Brain microvascular endothelial cell (primary cell): ENCODE results near the gene DBH.

Experiments used
- DNase-seq: peaks from one replicate; pipeline ENCODE4 v3.0.0-alpha.2; 2020
- H3K27ac ChIP-seq: fragments of 250-450 bp; sonication (Bioruptor Pico); 2 replicates; pipeline ENCODE4 v1.5.1; 2020; ENCODE audit warnings: mild to moderate bottlenecking, moderate library complexity
- H3K27me3 ChIP-seq: fragments of 250-450 bp; sonication (Bioruptor Pico); replicated peaks from 2 replicates; pipeline ENCODE4 v1.5.1; 2020; ENCODE audit warnings: mild to moderate bottlenecking
- H3K36me3 ChIP-seq: fragments of 250-450 bp; sonication (Bioruptor Pico); replicated peaks from 2 replicates; pipeline ENCODE4 v1.5.1; 2020; ENCODE audit warnings: mild to moderate bottlenecking
- H3K4me3 ChIP-seq: 2 replicates; pipeline ENCODE4 v1.5.1; 2011; ENCODE audit warnings: low read depth, mild to moderate bottlenecking, control low read depth, low read length, moderate library complexity
- in situ Hi-C: cut with HindIII; loops from 2 replicates; pipeline ENCODE4 v1.10.0; 2017; ENCODE audit warnings: low sequenced_read_pairs, low pct_ligation_motif_present
- TF ChIP-seq, protein P1 (sequence below): IDR thresholded peaks from 2 replicates; pipeline ENCODE4 v1.5.1; 2011; ENCODE audit warnings: low read depth, mild to moderate bottlenecking, moderate library complexity, low read length, control low read depth, inconsistent platforms; ENCODE audit errors: missing control alignments

Gene DBH

DNA sequence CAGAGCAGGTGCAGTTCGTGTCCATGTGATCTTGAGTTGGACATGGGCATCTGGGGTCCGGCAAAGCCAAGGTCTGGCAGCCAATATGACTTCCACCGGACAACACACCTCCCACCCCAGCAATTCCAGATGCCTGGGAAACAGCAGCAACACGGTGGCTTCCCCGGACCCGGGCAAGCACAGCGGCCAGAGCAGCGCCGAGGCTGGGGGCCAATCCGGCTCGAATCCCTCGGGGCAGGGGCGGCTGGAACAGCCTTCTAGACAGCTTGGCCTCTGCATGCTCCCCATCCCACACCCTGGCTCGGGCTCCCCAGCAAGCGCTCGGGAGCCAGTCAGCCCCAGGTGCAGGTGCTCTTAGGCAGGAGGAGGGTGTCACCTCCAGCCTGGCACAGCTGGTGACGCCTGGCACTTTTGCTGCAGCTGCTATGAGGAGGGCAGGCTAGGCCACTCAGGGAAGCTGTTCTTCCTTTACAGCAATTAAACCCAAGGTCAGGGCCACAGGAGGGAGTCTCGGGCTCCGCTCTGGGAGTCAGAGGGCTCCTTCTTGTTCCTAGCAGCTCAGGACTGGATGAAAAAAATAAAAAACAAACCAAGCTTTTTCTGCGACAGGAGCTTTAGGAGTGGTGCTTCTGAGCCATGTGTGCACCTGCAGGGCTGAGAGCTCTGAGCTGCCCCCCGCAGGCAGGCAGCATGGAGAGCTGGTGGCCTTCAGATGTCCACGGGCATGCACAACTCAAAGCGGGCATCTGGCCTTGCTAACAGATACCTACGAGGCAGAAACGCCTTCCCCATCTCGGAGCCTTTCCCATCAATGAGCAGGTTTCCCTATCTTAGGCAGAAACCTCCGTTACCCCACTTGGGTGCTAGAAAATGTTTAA lies 28.2 kb downstream of the DBH start:
- no peaks in the 10 kb centered on the region for H3K27me3 ChIP-seq
- TF ChIP-seq, protein P1, sequence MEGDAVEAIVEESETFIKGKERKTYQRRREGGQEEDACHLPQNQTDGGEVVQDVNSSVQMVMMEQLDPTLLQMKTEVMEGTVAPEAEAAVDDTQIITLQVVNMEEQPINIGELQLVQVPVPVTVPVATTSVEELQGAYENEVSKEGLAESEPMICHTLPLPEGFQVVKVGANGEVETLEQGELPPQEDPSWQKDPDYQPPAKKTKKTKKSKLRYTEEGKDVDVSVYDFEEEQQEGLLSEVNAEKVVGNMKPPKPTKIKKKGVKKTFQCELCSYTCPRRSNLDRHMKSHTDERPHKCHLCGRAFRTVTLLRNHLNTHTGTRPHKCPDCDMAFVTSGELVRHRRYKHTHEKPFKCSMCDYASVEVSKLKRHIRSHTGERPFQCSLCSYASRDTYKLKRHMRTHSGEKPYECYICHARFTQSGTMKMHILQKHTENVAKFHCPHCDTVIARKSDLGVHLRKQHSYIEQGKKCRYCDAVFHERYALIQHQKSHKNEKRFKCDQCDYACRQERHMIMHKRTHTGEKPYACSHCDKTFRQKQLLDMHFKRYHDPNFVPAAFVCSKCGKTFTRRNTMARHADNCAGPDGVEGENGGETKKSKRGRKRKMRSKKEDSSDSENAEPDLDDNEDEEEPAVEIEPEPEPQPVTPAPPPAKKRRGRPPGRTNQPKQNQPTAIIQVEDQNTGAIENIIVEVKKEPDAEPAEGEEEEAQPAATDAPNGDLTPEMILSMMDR: peak; percentile 23
- DNase-seq: no peak
- H3K36me3 ChIP-seq: no peaks in the 10 kb centered on the region
- no peak overlapping the region for H3K4me3 ChIP-seq
- in situ Hi-C loops: no loop called here
- H3K27ac ChIP-seq: no peak overlapping the region

DNA sequence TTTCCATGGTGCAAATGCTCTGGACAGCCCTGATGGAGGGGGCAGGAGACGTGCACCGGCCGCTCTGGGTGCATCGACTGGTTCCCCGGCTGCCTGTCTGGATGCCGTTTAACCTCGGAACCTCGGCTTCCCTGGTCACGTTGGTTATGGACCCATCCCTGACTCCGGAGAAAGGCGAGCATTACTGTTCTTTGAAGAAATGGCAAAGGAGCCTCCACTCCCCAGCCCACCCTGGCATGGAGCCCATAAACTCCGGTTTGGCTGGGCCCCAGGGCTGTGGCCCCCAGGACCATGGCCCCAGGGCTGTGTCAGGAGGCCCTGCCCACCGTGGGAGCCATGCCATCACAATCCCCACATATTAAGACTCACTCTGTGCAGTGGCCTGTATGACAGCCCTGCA lies 28.9 kb downstream of the DBH start:
- DNase-seq: no peak
- H3K27ac ChIP-seq: no peak overlapping the region
- no peaks in the 10 kb centered on the region for H3K36me3 ChIP-seq
- TF ChIP-seq, protein P1: no peak
- H3K27me3 ChIP-seq: no peaks in the 10 kb centered on the region
- no peak overlapping the region for H3K4me3 ChIP-seq
- in situ Hi-C loops: no loop called here

DNA sequence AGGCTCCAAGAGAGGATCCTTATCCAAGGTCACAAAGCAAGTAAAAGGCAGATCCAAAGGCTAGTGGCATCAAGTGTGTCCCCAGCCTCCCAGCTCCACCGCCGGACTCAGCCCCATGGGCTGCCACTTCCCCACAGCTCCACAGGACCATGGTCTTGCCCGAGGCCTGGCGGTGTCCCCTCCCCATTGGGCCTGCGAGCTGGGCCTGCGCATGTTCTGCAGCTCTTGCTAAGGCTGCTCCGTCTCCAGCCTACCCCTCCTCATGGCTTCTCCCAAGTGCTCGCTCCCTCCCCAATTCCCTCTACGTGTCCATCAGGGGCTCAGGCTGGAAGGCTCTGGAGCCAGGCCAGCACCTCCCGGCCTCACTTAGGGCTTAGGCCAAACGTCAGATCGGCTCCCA lies 29.4 kb downstream of the DBH start:
- DNase-seq: no peak
- Histone ChIP-seq H3K27me3 (no peaks in the 10 kb centered on the region), H3K36me3 (no peaks in the 10 kb centered on the region), H3K4me3 (no peak overlapping the region), H3K27ac (no peak overlapping the region)
- TF ChIP-seq, protein P1: no peak
- in situ Hi-C loops: no loop called here

DNA sequence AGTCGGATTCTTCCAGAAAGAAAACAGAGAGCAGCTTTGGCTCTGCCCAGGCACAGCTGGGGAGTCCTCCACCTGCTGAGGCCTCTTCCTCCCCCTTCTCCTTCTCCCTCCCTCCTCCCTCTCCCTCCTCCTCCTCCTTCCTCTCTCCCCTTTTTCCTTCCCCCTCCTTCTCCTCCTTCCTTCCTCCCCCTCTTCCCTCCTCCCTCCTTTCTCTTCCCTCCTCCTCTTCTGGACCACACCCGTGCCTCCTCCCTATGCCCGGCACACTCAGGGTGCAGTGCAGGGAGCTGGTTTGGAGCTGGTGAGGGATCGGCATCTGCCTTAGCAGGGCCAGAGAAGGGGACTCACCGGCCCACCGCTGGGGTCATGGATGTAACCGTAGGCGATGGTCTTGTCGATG lies 30.2 kb downstream of the DBH start:
- Histone ChIP-seq H3K4me3 (no peak overlapping the region), H3K27ac (no peak overlapping the region)

DNA sequence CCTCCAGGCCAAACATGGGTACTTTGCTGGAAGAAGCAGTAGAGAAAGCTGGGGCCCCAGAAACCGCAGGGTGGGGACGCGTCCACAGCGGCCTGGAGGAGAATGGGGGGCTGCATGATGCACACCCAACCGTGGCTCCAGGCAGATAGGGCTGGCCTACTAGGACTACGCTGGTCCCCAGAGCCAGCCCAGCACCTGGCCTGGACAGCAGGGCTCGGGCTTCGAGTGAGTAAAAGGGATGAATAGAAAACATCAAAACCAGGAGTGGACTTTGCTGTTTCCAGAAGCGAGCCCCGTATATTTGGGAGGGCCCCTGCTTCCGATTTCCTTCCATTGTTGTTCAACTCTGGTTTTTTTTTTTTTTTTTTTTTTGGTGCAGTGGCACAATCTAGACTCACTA lies 30.7 kb downstream of the DBH start:
- Histone ChIP-seq H3K36me3 (no peaks in the 10 kb centered on the region), H3K27me3 (no peaks in the 10 kb centered on the region), H3K4me3 (no peak overlapping the region), H3K27ac (no peak overlapping the region)
- no peak for DNase-seq
- TF ChIP-seq, protein P1: no peak
- in situ Hi-C loops: no loop called here

More for the DNA sequence above, 30.2 kb downstream of the DBH start:
- H3K36me3 ChIP-seq: no peaks in the 10 kb centered on the region
- H3K27me3 ChIP-seq: no peaks in the 10 kb centered on the region
- TF ChIP-seq, protein P1: no peak
- no peak for DNase-seq
- in situ Hi-C loops: no loop called here
